IPS-20b (cell line): ENCODE data around the gene TLE1.

Experiments used
- H3K27ac ChIP-seq: one replicate; pipeline ENCODE4 v1.5.1; 2013; ENCODE audit warnings: low read length
- H3K27me3 ChIP-seq: 2 replicates; pipeline ENCODE4 v1.6.1; 2013; ENCODE audit warnings: mild to moderate bottlenecking, low read length, inconsistent platforms; ENCODE audit not compliant: insufficient read depth
- H3K36me3 ChIP-seq: 2 replicates; pipeline ENCODE4 v1.6.1; 2013; ENCODE audit warnings: low read depth, mild to moderate bottlenecking, inconsistent platforms, low read length, moderate library complexity; ENCODE audit not compliant: insufficient read depth
- H3K4me1 ChIP-seq: 2 replicates; pipeline ENCODE4 v1.6.1; 2013; ENCODE audit warnings: mild to moderate bottlenecking, control low read depth, inconsistent platforms, low read length, moderate library complexity; ENCODE audit not compliant: insufficient read depth
- H3K4me3 ChIP-seq: 2 replicates; pipeline ENCODE4 v1.5.1; 2013; ENCODE audit warnings: mild to moderate bottlenecking, low read length, inconsistent platforms
- H3K9ac ChIP-seq: 2 replicates; pipeline ENCODE4 v1.6.1; 2013; ENCODE audit warnings: low read depth, mild to moderate bottlenecking, inconsistent platforms, low read length, moderate library complexity
- H3K9me3 ChIP-seq: 2 replicates; pipeline ENCODE4 v1.6.1; 2013; ENCODE audit warnings: mild to moderate bottlenecking, low read depth, low read length, inconsistent platforms; ENCODE audit not compliant: insufficient read depth

Gene TLE1

DNA sequence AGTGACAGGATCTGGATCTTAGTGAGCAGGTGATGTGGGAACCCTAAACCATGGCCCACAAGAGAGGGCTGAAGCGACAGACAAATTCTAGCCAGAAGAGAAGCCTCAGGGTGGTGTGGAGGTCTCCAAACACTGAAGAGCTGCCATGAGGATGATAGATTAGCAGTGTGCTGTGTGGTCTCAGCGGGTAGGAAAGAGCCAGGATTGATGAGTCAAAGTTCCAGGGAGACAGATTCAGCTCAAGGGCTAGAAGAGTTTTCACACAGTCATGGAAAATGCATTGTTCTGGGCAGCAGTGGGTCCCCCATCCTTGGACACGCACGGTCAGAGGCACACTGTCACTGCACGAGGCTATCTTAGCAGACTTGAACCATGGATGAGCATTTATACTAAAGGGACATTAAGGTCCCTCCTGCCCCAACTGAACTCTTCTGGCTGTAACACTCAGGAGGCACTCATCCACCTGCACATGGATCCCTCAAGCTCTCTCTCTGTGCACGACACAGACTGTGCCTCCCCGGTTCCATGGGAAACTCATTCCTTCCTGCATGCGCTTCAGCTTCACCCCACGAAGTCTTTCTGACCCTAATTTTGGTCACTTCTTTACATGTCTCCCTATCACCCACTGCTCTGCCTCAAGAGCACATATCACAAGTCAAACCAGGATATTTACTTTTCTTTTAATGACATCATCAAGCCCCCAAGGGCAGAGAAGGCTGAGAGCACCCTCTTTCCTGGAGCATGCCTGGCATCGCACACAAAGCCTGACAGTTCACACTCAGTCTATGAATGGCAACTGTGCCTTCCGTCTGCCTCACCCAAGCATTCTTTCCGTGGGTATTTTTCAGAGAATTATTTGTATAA is 84.8 kb downstream of the TLE1 start:
- H3K9ac ChIP-seq = no peak overlapping the region
- H3K9me3 ChIP-seq = no peaks in the 10 kb centered on the region
- peaks cover 85% of the 10 kb centered on the region for H3K36me3 ChIP-seq
- H3K27me3 ChIP-seq = no peaks in the 10 kb centered on the region
- H3K27ac ChIP-seq = no peak overlapping the region
- H3K4me3 ChIP-seq = no peak overlapping the region
- H3K4me1 ChIP-seq = peaks cover 28% of the 10 kb centered on the region; the same call in 1 of the 2 replicates

DNA sequence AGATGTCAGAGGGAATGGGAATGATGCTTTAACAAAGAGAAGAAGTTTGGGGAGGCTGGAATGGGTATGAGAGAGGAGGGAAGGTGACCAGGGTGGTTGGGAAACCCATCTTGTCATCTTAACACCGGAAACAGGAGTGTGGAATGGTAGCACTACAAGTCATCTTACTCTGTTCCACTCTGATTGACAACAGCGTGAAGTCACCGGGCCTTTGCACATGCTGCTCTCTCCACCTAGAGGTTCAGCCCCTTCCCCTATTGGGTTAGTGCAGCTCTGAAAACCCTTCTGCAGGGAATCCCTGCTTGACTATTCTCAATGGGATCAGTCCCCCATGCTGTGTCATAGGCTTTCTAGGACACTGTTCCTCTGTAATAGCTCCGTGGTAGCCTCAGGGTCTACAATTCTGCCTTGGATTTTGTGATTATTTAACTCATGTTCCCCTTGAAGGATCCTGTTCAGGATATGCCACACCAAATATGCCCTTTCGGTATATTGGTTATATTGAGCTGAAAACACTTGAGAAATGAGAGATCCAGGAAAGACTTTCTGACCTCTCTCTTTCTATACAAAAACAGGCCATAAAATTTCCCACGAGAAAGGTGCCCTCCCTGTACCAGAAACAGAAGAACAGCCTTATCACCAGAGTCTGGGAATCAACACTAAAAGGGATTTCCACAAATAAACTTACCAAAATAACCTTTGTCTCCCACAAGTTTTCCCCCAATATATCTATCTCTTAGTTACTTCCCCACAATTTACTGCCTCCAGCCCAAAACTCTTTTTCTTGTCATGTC is 86.3 kb downstream of the TLE1 start:
- Histone ChIP-seq H3K9me3 (no peaks in the 10 kb centered on the region), H3K27me3 (0 out of 2 replicates have a peak, but pooled peaks cover 5% of the 10 kb centered on the region), H3K9ac (no peak overlapping the region), H3K27ac (no peak overlapping the region), H3K4me3 (no peak overlapping the region), H3K4me1 (peaks cover 34% of the 10 kb centered on the region), H3K36me3 (peaks cover 85% of the 10 kb centered on the region)

DNA sequence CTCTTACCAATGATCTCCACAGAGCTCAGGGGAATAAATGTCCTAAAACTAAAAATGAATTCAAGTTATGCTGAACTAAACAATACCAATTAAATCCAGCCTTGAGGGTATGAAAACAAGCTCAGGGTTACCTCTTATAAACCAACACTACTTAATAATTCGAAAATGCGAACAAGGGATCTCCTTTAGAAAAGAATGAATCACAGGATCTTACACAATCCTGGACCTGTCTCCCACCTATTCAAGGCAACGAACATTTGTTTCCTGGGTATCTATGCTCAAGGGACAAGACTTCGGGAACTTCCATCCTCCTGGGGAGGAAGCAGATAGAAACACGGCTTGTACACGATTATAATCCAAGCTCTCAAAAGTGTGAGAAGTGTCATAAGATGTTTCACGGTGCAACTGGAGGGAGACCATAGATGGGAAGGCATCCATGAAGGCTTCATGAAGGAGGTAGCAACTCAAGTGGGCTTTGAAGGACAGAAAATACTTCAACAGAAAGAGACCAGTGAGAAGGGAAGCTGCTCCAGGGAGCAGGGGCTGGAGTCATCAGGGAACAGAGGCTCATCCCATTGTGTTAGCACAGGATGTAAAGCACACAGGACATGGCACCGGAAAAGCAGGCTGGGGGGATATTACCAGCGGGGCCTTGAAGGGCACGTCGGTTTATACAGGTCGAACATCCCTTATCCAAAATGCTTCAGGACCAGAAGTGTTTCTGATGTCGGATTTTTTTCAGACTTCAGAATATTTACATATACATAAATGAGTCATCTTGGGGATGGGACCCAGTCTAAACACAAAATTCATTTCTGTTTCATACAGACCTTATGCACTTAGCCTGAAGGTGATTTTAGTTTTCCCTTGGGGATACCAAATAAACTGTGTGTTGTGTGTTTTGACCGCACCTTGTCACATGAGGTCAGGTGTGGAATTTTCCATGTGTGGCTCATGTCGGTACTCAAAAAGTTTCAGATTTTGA is 87.4 kb downstream of the TLE1 start:
- Histone ChIP-seq H3K9ac (no peak overlapping the region), H3K4me1 (peaks cover 44% of the 10 kb centered on the region), H3K36me3 (peaks cover 74% of the 10 kb centered on the region), H3K4me3 (no peak overlapping the region), H3K9me3 (no peaks in the 10 kb centered on the region), H3K27me3 (0 out of 2 replicates have a peak, but pooled peaks cover 5% of the 10 kb centered on the region), H3K27ac (no peak overlapping the region)

GRCh38 chr9:81600631-81601030 is 88.7 kb downstream of the TLE1 start:
- no peak overlapping the region; the same call in 1 of the 2 replicates for H3K4me3 ChIP-seq
- no peaks in the 10 kb centered on the region for H3K9me3 ChIP-seq
- H3K9ac ChIP-seq = no peak overlapping the region
- H3K27me3 ChIP-seq = 0 out of 2 replicates have a peak, but pooled peaks cover 5% of the 10 kb centered on the region
- peaks cover 67% of the 10 kb centered on the region for H3K36me3 ChIP-seq
- H3K27ac ChIP-seq = no peak overlapping the region
- H3K4me1 ChIP-seq = peaks cover 55% of the 10 kb centered on the region

DNA sequence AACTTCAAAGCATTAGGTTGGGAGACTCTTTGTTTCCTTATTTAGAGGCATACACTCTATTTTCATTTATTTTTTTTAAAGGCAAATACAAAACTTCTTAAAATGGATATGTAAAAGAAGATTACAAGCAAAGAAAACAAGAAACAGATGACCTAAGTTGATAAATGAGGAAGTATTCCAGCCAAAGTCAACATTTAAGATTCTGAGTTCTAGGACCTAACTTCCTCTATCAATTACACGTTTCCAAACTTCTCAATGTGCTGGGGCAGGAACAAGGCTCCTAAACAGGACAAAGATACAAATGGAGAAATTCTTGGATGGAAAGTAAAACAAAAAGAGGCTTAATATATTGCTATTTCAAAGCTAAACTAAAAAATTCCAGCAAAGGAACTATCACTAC is 89.5 kb downstream of the TLE1 start:
- Histone ChIP-seq H3K27me3 (0 out of 2 replicates have a peak, but pooled peaks cover 5% of the 10 kb centered on the region), H3K4me1 (peaks cover 59% of the 10 kb centered on the region), H3K9me3 (no peaks in the 10 kb centered on the region), H3K27ac (no peak overlapping the region), H3K9ac (no peak overlapping the region), H3K36me3 (peaks cover 67% of the 10 kb centered on the region), H3K4me3 (no peak overlapping the region)

DNA sequence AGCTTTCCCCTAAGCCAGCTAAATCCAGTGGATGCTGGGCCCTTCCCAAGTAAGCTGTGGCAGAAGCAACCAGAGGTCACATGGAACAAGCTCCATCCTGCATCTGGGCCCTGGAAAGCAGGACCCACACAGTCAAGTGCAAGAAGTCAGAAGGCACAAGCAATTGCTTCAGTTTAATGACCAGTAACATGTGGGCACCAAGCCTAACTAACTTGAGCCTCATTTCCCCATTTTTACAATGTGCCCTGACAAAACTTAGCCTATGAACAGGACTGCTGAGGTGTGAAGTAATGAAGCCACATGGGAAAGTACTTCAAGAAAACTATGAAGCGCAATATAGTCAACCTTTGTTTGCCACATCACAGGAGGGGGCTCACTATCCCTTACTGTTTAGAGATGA is 90.5 kb downstream of the TLE1 start:
- Histone ChIP-seq H3K27ac (no peak overlapping the region), H3K4me3 (no peak overlapping the region), H3K36me3 (peaks cover 67% of the 10 kb centered on the region), H3K9me3 (no peaks in the 10 kb centered on the region), H3K4me1 (peaks cover 60% of the 10 kb centered on the region), H3K9ac (no peak overlapping the region), H3K27me3 (0 out of 2 replicates have a peak, but pooled peaks cover 5% of the 10 kb centered on the region)

- Histone ChIP-seq H3K4me3 (no peak overlapping the region), H3K9me3 (no peaks in the 10 kb centered on the region), H3K27me3 (0 out of 2 replicates have a peak, but pooled peaks cover 5% of the 10 kb centered on the region), H3K4me1 (peaks cover 60% of the 10 kb centered on the region), H3K36me3 (peaks cover 65% of the 10 kb centered on the region), H3K27ac (no peak overlapping the region), H3K9ac (no peak overlapping the region)
Observed at GRCh38 chr9:81598123-81598497, 91.2 kb downstream of the TLE1 start.

DNA sequence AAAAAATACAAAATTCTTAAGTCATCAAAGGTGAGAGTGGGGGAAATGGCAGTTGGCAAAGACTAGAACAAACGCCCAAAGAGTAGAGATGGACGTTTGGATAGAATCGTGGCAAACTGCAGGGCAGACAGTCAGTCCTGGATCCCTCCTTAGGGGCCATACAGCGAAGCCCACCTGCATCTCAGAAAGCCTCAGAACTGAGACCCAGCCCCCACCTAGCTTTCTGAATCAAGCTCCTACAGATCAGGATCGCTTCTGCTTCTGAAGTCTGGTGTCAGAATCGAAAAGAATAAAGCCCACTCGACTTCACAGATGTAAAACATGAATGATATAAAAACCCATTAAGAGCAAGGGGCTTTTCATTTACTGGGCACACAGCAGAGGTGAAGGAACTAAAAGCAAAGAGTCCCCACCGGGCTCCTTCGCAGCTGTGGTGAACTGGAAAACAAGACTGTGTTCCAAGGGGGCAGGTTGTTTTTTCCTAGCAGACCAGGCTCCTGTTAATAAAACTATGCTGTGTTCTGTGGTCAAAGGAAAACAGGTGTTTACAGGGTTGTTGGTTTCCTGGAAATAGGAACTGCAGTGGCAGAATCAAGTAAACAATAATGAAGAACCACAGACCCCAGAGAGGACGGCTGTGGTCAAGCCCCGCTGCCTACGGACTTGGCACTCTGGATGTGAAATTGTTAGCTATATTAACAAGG is 91.8 kb downstream of the TLE1 start:
- peaks cover 65% of the 10 kb centered on the region for H3K36me3 ChIP-seq
- H3K9me3 ChIP-seq = no peaks in the 10 kb centered on the region
- H3K4me3 ChIP-seq = no peak overlapping the region
- no peak overlapping the region for H3K27ac ChIP-seq
- H3K9ac ChIP-seq = no peak overlapping the region
- H3K4me1 ChIP-seq = peaks cover 60% of the 10 kb centered on the region
- H3K27me3 ChIP-seq = 0 out of 2 replicates have a peak, but pooled peaks cover 5% of the 10 kb centered on the region

GRCh38 chr9:81596679-81597418 is 92.5 kb downstream of the TLE1 start:
- 0 out of 2 replicates have a peak, but pooled peaks cover 5% of the 10 kb centered on the region for H3K27me3 ChIP-seq
- no peak overlapping the region for H3K27ac ChIP-seq
- peak overlapping the region; percentile 40; the same call in 1 of the 2 replicates for H3K4me3 ChIP-seq
- H3K4me1 ChIP-seq = peaks cover 53% of the 10 kb centered on the region
- H3K36me3 ChIP-seq = peaks cover 63% of the 10 kb centered on the region
- no peaks in the 10 kb centered on the region for H3K9me3 ChIP-seq
- no peak overlapping the region for H3K9ac ChIP-seq

DNA sequence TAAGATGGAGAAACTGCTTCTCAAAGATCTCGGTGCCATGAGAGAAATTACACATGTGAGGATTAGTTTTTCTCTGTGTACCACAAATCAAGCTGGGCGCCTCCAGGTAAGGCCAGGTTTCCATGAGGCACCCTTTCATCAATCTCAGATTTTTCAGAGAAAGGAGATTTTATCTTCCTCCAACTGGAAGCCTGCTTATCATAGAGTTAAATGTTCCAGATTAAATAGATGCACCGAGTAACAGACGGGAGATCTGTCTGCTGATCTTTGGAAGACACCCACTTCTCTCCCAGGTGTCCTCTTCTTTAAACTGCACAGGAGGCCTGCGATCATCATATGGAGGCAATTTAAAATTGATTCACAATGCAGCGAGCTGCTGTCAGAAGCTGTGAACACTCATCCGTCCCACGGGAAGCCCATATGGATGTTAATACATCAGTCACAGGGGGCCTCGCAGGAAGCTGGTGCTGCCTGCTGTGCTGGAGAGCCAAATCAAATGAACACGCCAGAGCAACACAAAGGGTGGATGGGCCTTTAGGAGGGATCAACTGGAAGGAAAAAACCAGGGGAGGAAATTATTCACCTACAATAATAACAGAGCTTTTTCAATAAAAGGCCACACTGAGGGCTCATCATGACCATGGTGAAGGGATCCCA is 93.3 kb downstream of the TLE1 start:
- Histone ChIP-seq H3K36me3 (peaks cover 63% of the 10 kb centered on the region), H3K27ac (no peak overlapping the region), H3K27me3 (0 out of 2 replicates have a peak, but pooled peaks cover 5% of the 10 kb centered on the region), H3K9me3 (no peaks in the 10 kb centered on the region), H3K9ac (no peak overlapping the region), H3K4me3 (peak overlapping the region; percentile 40; the same call in 1 of the 2 replicates), H3K4me1 (peaks cover 45% of the 10 kb centered on the region)
